ENCODE results near the gene MYCN.
"Not testable (repeated sequence)": the region's sequence is repeated elsewhere in the genome, so short reads cannot be mapped to it uniquely, and the experiment has no call there.

DNA sequence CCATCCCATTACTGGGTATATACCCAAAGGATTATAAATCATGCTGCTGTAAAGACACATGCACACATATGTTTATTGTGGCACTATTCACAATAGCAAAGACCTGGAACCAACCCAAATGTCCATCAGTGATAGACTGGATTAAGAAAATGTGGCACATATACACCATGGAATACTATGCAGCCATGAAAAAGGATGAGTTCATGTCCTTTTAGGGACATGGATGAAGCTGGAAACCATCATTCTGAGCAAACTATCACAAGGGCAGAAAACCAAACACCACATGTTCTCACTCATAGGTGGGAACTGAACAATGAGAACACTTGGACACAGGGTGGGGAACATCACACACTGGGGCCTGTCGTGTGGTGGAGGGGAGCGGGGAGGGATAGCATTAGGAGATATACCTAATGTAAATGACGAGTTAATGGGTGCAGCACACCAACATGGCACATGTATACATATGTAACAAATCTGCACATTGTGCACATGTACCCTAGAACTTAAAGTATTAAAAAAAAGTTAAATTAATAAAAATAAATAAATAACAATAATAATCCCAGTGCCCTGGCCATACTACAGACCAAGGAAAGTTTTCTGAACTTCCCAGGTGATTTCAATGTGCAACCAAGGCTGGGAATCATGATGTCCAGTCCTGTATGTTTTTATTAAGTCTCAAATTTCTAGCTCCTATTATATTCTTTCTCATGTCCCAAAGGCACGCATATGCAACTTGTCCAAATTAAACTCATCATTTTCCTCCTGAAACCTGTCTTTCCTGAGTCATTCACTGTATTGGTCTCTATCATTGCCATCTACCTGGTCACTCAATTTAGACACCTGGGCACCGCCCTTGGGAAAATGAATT, 23.0 kb downstream of the MYCN start:
- TF ChIP-seq POLR2A, CTCF (IDR thresholded peaks at IDR 0.05): not testable (repeated sequence)
